Measurements from ENCODE around the gene CRTAP.
"Not testable (repeated sequence)": the region's sequence is repeated elsewhere in the genome, so short reads cannot be mapped to it uniquely, and the experiment has no call there.

Gene CRTAP

DNA sequence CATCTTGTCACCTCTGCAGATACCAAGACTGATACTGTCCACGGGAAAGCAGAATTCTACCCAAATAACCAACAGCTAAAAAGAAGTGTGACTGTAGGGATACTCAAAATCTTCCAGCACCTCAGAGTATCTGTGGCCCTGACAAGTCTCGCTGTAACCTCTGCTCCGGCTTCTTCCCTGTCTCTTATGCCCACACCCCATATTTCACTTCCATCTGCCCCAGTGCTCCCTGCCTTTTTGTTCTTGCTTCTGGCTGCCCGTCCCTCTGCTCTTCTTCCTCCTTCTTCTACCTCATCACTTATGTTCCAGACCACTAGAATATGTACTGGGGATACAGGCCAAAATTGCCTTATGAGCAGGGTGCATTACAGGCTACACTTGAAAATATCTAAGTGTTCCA, 45.4 kb downstream of the CRTAP start:
- Histone ChIP-seq H3K4me2 (ENCODE audit: low read depth, low read length, poor library complexity, severe bottlenecking) (no peak overlapping the region), H3K36me3 (ENCODE audit: insufficient read depth, low read length) (no peaks in the 10 kb centered on the region), H3K4me1 (ENCODE audit: insufficient read depth, low read length, poor library complexity, severe bottlenecking) (no peaks in the 10 kb centered on the region), H3K4me3 (ENCODE audit: low read length, poor library complexity, severe bottlenecking) (no peak overlapping the region), H2AFZ (ENCODE audit: low read length) (no peak overlapping the region), H4K20me1 (ENCODE audit: insufficient read depth, low read length, poor library complexity, severe bottlenecking) (no peaks in the 10 kb centered on the region), H3K9me3 (ENCODE audit: insufficient read depth, low read depth, low read length) (no peaks in the 10 kb centered on the region), H3K9me2 (replicated peaks; ENCODE audit: low read depth, low read length) (no peaks in the 10 kb centered on the region), H3K9ac (ENCODE audit: low read depth, low read length, poor library complexity, severe bottlenecking) (no peak overlapping the region), H3F3A (ENCODE audit: low read depth) (no peaks in the 10 kb centered on the region), H3K79me2 (ENCODE audit: insufficient read depth, low read length) (no peaks in the 10 kb centered on the region), H3K27me3 (ENCODE audit: insufficient read depth, low read length, poor library complexity, severe bottlenecking) (no peaks in the 10 kb centered on the region)
- no peak for TF ChIP-seq EZH2phosphoT487 (IDR thresholded peaks at IDR 0.05; ENCODE audit: borderline replicate concordance)

DNA sequence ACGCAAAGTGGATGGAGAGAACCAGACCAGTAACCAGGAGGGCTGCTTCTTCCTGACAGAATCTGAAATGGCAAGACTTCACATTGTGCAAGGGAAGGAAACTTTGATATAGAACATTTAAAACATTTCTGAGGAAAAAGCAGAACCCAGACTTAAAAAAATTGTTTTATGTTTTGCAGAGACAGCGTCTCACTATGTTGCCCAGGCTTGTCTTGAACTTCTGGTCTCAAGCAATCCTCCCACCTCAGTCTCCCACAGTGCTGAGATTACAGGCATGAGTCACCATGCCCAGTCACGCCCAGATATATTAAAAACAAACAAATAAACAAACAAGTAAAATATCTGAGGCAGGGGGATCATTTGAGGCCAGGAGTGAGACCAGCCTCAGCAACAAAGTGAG, 46.2 kb downstream of the CRTAP start:
- Histone ChIP-seq H3K4me2 (ENCODE audit: low read depth, low read length, poor library complexity, severe bottlenecking) (no peak overlapping the region), H3K4me3 (ENCODE audit: low read length, poor library complexity, severe bottlenecking) (no peak overlapping the region), H3K79me2 (ENCODE audit: insufficient read depth, low read length) (no peaks in the 10 kb centered on the region), H3K9me3 (ENCODE audit: insufficient read depth, low read depth, low read length) (no peaks in the 10 kb centered on the region), H4K20me1 (ENCODE audit: insufficient read depth, low read length, poor library complexity, severe bottlenecking) (no peaks in the 10 kb centered on the region), H3K9ac (ENCODE audit: low read depth, low read length, poor library complexity, severe bottlenecking) (no peak overlapping the region), H3K36me3 (ENCODE audit: insufficient read depth, low read length) (no peaks in the 10 kb centered on the region), H3K9me2 (replicated peaks; ENCODE audit: low read depth, low read length) (no peaks in the 10 kb centered on the region), H3K27me3 (ENCODE audit: insufficient read depth, low read length, poor library complexity, severe bottlenecking) (no peaks in the 10 kb centered on the region), H2AFZ (ENCODE audit: low read length) (no peak overlapping the region), H3K4me1 (ENCODE audit: insufficient read depth, low read length, poor library complexity, severe bottlenecking) (no peaks in the 10 kb centered on the region), H3F3A (ENCODE audit: low read depth) (no peaks in the 10 kb centered on the region)
- TF ChIP-seq EZH2phosphoT487 (IDR thresholded peaks at IDR 0.05; ENCODE audit: borderline replicate concordance) = no peak
- TF ChIP-seq CTCF (conservative IDR thresholded peaks at IDR 0.05; ENCODE audit: low read length) = no peak

DNA sequence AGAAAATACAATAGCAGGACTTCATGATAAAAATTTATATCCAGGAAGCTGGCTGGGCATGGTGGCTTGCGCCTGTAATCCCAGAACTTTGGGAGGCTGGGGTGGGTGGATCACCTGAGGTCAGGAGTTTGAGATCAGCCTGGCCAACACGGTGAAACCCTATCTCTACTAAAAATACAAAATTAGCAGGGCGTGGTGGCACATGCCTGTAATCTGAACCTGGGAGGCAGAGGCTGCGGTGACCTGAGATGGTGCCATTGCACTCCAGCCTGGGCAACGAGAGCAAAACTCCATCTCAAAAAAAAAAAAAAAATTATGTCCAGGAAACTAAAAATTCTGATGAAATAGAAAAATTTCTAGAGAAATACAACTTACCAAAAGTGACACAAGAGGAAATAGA, 48.8 kb downstream of the CRTAP start:
- not testable (repeated sequence) for H3K4me3 ChIP-seq (ENCODE audit: low read length, poor library complexity, severe bottlenecking); H3K79me2 ChIP-seq (ENCODE audit: insufficient read depth, low read length); H3K9ac ChIP-seq (ENCODE audit: low read depth, low read length, poor library complexity, severe bottlenecking); H3K4me1 ChIP-seq (ENCODE audit: insufficient read depth, low read length, poor library complexity, severe bottlenecking); H3K4me2 ChIP-seq (ENCODE audit: low read depth, low read length, poor library complexity, severe bottlenecking); H4K20me1 ChIP-seq (ENCODE audit: insufficient read depth, low read length, poor library complexity, severe bottlenecking); H3K9me3 ChIP-seq (ENCODE audit: insufficient read depth, low read depth, low read length); H2AFZ ChIP-seq (ENCODE audit: low read length); H3K36me3 ChIP-seq (ENCODE audit: insufficient read depth, low read length); H3F3A ChIP-seq (ENCODE audit: low read depth); H3K9me2 ChIP-seq (replicated peaks; ENCODE audit: low read depth, low read length); H3K27me3 ChIP-seq (ENCODE audit: insufficient read depth, low read length, poor library complexity, severe bottlenecking)

GRCh38 chr3:33165372-33165771, 51.6 kb downstream of the CRTAP start:
- Histone ChIP-seq H3K36me3 (ENCODE audit: insufficient read depth, low read length) (no peaks in the 10 kb centered on the region), H4K20me1 (ENCODE audit: insufficient read depth, low read length, poor library complexity, severe bottlenecking) (no peaks in the 10 kb centered on the region), H3K9ac (ENCODE audit: low read depth, low read length, poor library complexity, severe bottlenecking) (no peak overlapping the region), H3K9me3 (ENCODE audit: insufficient read depth, low read depth, low read length) (no peaks in the 10 kb centered on the region), H3K4me2 (ENCODE audit: low read depth, low read length, poor library complexity, severe bottlenecking) (no peak overlapping the region), H3K79me2 (ENCODE audit: insufficient read depth, low read length) (no peaks in the 10 kb centered on the region), H3K4me1 (ENCODE audit: insufficient read depth, low read length, poor library complexity, severe bottlenecking) (peaks cover 6% of the 10 kb centered on the region), H3F3A (ENCODE audit: low read depth) (no peaks in the 10 kb centered on the region), H3K27me3 (ENCODE audit: insufficient read depth, low read length, poor library complexity, severe bottlenecking) (no peaks in the 10 kb centered on the region), H3K4me3 (ENCODE audit: low read length, poor library complexity, severe bottlenecking) (no peak overlapping the region), H3K9me2 (replicated peaks; ENCODE audit: low read depth, low read length) (no peaks in the 10 kb centered on the region), H2AFZ (ENCODE audit: low read length) (no peak overlapping the region)
- TF ChIP-seq CTCF (conservative IDR thresholded peaks at IDR 0.05; ENCODE audit: low read length) (no peak), EZH2phosphoT487 (IDR thresholded peaks at IDR 0.05; ENCODE audit: borderline replicate concordance) (no peak)
